ENCODE data around the gene SLC49A3.
A peak's percentile ranks its signal among the peaks of the same experiment; 100 is the strongest.

Gene SLC49A3

GRCh38 chr4:664713-665231 is 24.2 kb downstream of the SLC49A3 start:
- no peak for DNase-seq

DNA sequence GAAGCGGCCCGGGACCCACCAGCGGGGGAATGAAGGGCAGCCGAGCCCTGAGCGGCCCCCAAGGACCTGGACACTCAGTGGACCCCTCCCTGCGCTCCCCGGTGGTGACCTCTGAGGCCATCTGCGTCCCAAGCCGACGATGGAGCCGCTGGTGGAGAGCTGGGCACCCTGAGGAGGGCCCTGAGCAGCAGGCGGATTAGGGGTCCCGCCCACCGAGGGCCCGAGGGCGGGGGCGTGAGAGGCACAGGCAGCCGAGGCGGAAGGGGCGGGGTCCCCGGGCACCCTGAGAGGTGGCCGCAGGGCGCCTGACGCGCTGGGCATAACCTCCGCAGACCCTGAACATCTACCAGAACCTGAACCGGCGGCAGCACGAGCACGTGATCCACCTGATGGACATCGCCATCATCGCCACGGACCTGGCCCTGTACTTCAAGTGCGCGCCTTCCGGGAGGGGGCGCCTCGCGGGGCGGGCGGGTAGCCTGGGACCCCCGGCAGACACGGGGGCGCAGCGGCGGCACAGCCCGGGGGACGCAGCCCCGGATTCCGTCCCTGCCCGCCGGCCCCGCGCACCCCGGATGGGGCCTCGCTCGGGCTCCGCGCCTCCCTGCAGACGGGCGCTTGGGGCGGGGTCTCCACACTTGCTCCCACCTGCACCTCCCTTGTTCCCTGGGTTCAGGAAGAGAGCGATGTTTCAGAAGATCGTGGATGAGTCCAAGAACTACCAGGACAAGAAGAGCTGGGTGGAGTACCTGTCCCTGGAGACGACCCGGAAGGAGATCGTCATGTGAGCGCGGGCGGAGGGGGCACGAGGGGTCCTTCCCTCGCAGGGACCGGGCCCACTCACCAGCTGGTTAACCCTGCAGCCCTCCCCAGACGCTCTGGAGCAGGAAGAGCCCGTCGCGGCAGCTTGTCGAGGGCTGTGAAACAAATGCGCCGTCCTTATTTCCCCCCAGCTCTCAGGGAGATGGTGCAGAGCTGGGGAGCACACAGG is 25.2 kb downstream of the SLC49A3 start:
- DNase-seq: peak; percentile 78

DNA sequence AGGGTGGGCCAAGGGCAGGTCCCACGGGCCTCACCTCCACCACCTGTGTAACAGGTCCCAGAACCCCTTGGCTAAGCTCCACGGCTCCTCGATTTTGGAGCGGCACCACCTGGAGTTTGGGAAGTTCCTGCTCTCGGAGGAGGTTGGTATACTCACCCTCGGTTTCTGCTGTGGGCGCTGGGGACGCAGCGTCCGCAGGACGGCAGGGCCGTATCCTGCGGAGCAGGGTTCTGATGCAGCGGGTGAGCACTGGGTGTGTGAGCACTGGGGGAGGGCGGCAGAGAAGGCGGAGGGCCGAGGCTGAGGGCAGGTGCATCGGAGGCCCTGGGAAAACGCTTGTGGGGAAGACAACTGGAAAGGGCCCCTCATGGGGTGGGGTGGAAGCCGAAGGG is 25.9 kb downstream of the SLC49A3 start:
- peak; percentile 2 for DNase-seq

DNA sequence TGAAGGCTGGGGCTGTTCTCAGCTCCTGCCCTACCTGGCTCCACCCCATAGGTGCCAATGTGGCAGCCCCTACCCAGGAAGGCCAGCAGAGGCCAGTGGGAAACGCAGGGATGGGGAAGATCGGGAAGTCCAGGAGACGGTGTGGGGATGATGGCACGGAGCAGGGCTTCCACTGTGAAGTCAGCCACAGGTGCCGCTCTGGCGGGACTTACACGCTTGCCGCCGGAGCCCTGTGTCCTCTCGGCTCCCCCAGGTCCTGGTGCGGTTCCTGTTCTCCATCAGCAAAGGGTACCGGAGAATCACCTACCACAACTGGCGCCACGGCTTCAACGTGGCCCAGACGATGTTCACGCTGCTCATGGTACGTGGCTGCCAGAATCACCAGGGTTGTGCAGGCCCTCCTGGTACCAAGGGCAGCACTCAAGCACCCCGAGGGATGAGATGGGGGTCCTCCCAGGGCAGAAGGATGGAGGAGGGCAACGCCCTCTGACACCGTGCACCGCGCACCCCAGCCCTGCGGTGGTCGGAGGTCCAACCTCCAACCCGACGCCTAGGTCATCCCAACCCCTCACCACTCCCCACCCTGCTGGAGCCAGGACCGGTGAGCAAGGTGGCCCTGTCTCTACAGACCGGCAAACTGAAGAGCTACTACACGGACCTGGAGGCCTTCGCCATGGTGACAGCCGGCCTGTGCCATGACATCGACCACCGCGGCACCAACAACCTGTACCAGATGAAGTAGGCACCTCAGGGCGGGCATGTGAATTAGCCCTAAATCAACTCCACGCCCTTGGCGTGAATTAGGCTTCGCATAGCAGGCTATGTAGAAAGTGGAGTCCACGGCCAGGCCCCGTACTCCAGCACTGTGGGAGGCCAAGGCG is 26.8 kb downstream of the SLC49A3 start:
- DNase-seq: peak; percentile 0

DNA sequence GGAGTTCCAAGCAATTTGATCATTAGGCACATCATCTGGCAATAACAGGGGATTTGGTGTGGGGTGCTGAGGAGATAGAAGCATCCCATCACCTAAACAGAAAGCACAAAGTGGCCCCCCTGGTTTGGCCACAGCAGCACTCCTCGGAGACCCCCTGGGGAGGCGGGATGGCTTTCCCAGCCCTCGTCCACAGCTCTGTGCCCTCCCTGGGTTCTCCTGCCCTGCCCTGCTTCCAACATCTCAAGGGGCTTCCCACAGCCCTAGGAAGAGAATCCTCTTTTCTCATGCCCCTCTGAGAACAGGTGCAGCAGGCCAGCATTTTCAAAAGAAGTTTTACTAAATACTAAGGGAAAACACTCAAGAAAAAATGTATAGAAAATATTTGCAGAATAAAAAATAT is 27.7 kb downstream of the SLC49A3 start:
- no peak for DNase-seq

GRCh38 chr4:660401-660800 is 28.6 kb downstream of the SLC49A3 start:
- DNase-seq: no peak

DNA sequence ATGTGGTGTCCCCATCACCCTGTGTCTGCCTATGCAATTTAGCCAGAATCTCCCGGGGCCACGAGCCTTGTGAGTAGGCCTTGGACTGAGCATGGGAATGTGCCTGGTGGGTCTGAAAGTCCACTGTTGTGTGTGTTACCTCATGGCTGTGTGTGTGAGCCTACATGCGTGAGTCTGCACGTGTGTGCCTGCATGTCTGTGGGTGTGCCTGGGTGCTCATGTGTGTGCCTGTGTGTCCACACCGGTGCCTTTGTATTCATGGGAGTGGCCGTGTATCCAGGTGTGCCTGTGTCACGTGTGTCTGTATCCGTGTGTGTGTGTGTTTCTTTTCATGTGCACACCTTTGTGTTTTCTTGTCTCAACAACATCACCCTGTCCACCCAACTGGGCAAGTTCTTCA is 29.1 kb downstream of the SLC49A3 start:
- DNase-seq: no peak

DNA sequence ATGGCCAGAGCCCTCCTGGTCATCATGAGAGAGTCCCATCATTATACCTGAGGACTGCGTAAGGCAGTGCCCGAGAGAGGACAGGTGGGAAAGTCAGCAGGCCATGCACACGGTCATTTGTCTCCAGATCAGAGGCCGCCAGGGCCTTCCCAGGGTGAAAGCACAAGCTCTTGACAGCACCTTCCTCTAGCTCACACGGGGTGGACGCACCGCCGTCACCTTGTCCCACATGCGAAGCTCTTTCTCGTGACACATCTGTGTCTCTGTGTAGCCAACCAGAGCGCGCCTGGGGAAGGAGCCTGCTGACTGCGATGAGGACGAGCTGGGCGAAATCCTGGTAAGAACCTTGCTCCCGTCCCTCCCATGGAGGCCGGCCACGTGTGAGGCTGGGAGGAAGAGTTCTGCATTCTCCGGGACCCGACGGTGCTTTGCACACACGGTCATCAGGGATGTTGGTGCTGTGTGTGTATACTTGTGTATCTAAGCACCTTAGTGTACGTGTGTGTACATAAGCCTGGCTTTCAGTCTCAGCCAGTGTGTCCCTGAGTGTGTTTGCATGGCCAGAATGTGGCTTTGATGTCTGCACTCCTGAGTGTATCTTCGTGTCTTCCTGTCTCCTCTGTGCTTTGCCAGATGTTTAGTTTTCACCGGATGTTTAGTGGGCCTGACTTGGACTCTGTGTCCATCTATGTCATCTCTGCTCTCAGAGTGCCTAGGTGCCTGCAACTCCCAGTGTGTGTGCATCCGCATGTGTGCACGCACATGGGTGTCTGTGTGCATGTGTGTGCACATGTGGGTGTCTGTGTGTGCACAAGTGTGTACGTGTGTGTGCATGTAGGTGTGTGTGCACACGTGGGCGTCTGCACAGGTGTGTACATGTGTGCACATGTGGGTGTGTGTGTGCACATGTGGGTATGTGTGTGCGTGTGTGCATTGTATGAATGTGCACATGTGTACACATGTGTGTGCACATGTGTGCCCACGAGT is 30.0 kb downstream of the SLC49A3 start:
- DNase-seq: no peak

DNA sequence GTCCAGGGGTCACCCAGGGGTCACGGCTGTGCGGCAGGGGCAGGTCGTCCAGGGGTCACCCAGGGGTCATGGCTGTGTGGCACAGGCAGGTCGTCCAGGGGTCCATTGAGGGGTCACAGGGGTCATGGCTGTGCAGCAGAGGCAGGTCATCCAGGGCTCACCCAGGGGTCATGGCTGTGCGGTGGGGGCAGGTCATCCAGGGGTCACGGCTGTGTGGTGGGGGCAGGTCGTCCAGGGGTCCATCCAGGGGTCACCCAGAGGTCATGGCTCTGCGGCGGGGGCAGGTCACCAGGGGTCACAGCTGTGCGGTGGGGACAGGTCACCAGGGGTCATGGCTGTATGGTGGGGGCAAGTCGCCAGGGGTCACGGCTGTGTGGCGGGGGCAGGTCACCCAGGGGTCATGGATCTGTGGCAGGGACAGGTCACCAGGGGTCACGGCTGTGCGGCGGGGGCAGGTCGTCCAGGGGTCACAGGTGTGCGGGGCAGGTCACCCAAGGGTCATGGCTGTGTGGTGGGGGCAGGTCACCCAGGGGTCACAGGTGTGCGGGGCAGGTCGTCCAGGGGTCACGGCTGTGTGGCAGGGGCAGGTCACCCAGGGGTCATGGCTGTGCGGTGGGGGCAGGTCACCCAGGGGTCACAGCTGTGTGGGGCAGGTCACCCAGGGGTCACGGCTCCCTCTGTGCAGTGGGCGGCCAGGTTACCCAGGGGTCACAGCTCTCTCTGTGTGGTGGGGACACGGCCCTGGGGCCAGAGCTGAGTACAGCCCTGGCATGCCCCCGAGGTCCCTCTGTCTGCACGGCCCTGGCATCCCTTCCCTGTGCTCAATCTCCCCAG is 30.9 kb downstream of the SLC49A3 start:
- DNase-seq: no peak

- no peak for DNase-seq
These were observed 31.6 kb downstream of the SLC49A3 start for GRCh38 chr4:657338-657833.

DNA sequence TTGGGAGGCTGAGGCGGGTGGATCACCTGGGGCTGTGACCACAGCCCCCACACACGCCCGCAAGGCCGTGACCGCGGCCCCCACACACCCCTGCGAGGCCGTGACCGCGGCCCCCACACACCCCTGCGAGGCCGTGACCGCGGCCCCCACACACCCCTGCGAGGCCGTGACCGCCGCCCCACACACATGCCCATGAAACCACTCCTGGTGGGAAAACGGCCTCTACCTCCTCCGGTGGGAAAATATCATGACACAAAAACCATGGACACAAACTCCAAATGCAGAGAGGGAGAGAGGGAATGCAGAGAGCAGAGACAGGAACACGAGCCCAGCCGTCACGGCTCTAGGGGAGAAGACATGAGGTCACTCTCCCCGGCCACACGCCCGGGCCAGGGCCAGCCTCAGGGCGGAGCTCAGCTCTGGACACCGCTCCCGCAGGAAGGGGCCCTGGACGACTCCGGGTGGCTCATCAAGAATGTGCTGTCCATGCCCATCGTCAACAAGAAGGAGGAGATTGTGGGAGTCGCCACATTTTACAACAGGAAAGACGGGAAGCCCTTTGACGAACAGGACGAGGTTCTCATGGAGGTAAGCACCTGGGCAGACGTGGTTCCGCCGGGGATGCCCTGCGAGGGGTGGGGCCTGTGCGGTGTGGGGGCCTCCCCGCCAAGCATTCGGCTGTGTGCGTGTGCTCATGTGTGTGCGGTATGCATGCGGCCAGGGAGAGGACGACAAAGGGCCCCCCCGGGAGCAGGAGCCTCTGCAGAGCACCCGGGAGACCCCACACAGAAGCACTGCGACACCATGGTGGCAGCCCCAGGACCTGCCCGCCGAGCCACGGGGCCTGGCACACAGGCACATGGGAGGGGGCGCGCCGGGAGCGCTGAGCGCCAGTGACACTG is 32.3 kb downstream of the SLC49A3 start:
- no peak for DNase-seq

- no peak for DNase-seq
These were observed 33.3 kb downstream of the SLC49A3 start for GRCh38 chr4:655464-656151.

GRCh38 chr4:654871-655463 is 34.0 kb downstream of the SLC49A3 start:
- no peak for DNase-seq

DNA sequence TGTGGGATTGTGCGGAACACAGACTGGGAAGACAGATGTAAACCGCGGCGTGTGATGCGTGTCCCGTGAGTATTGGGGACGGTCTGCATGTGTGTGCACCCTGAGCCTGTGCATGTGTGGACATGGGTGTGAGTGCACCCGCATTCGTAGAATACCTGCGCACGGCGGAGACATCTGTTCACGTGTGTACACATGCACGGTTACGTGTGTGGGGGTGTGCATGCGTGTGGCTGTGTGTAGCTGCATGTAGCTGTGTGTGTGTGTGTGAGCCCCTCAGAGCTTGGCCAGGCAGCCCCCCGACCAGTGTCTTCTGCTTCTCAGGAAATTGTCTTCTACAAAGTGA is 34.5 kb downstream of the SLC49A3 start:
- DNase-seq: no peak

GRCh38 chr4:653831-654502 is 35.0 kb downstream of the SLC49A3 start:
- no peak for DNase-seq

DNA sequence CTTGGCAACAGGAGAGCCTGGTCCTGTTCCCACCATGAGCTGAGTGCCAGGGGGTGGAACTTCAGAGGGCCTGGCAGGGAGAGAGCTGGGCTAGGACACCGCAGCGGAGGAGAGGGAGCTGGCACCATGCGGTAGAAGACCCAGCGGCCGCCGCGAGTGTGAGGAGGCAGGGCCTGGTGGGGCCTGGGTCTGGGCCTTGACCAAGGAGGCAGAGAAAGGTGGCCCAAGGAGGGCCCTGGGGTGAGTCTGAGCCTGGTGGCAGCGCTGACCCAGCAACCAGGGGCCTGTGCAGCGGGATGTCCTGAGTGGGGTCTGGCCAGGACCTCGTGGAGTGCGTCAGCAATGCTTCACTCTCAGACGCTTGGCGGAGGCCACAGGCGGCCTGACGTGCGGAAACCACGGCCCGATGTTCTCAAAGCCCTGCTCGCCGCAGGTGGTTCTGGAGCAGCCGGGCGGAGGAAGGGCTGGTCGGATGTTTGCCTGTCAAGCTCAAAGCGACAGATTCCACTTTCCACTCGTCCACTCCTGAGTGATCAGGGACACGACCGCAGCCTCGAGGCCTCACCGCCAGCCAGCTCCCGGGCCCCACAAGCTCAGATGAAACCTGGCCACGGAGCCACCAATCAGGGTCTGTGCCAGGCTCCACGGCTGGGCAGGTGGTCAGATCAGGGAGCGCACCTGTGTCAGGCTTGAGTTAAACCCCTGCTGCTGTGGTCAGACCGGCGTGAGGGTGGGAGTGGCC is 35.7 kb downstream of the SLC49A3 start:
- no peak for DNase-seq

DNA sequence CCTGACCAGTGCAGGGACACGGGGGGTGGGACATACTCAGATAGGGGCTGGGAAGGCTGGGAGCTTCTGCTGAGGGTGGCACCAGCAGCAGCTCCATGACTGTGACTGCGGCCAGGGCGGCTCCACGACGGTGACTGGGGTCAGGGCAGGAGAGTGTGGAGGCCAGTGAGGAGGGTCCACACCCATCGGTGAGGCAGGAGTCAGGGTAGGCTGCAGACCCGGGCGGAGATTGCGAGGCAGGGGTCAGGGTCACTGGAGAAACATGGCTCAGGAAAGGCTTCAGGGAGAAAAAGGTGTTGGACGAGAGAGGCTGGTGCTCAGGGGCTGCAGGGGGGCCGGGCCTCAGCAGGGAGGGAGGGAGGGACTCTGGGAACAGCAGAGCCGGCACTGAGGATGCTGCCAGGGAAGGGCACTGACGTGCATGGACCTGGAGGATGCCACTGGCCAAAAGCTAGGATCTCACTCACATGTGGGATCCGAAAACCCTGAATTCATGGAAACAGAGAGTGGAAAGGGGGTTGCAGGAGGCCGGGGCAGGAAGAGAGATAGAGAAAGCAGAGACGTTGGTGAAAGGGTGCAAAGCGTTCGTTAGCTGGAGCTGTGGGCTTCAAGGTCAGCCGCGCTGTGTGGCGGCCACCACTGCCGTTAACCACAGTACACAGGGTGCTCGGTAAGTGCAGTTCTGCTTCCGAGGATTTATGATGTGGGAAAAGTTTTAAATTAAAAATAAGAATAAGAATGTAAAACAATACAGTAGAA is 36.9 kb downstream of the SLC49A3 start:
- no peak for DNase-seq
